Karpas-422 (cell line): ENCODE results near the gene RPGRIP1. TPM values are rescaled to one million over a fixed set of nuclear protein-coding genes. Genes with fewer than 3 reads are reported as not detected.
"Not testable (repeated sequence)": the region's sequence is repeated elsewhere in the genome, so short reads cannot be mapped to it uniquely, and the experiment has no call there.

Source experiments
- DNase-seq: peaks from one replicate; pipeline ENCODE4 v3.0.0-alpha.2; 2015
- H2AFZ ChIP-seq: fragments of 200-600 bp; sonication (generic); 2 replicates; pipeline ENCODE4 v1.6.1; 2014; ENCODE audit warnings: antibody characterized with exemption, low read length, mixed read lengths
- H3K27ac ChIP-seq: fragments of 200-600 bp; sonication (generic); 2 replicates; pipeline ENCODE4 v1.5.1; 2014; ENCODE audit warnings: mild to moderate bottlenecking, low read length, moderate library complexity
- H3K27me3 ChIP-seq: fragments of 200-600 bp; sonication (generic); 2 replicates; pipeline ENCODE4 v1.6.1; 2014; ENCODE audit warnings: low read length, mixed read lengths
- H3K36me3 ChIP-seq: fragments of 200-600 bp; sonication (generic); 2 replicates; pipeline ENCODE4 v1.6.1; 2014; ENCODE audit warnings: low read length, mixed read lengths; ENCODE audit not compliant: insufficient read depth
- H3K4me1 ChIP-seq: fragments of 200-600 bp; sonication (generic); 2 replicates; pipeline ENCODE4 v1.6.1; 2014; ENCODE audit warnings: mild to moderate bottlenecking, low read length, mixed read lengths
- H3K4me2 ChIP-seq: fragments of 200-600 bp; sonication (generic); 2 replicates; pipeline ENCODE4 v1.6.1; 2014; ENCODE audit warnings: low read length, low read depth, mild to moderate bottlenecking; ENCODE audit not compliant: poor library complexity, severe bottlenecking
- H3K4me3 ChIP-seq: fragments of 200-600 bp; sonication (generic); 2 replicates; pipeline ENCODE4 v1.5.1; 2014; ENCODE audit warnings: mild to moderate bottlenecking, antibody characterized with exemption, low read length, mixed read lengths
- H3K79me2 ChIP-seq: fragments of 200-600 bp; sonication (generic); 2 replicates; pipeline ENCODE4 v1.6.1; 2014; ENCODE audit warnings: mild to moderate bottlenecking, low read length, mixed read lengths
- H3K9ac ChIP-seq: fragments of 200-600 bp; sonication (generic); 2 replicates; pipeline ENCODE4 v1.6.0; 2014; ENCODE audit warnings: low read length
- H3K9me2 ChIP-seq: fragments of 200-600 bp; sonication (generic), shearing (Covaris generic); replicated peaks from 2 replicates; pipeline ENCODE4 v1.6.0; 2014; ENCODE audit warnings: mild to moderate bottlenecking, low read length, moderate library complexity; ENCODE audit not compliant: insufficient read depth
- H3K9me3 ChIP-seq: fragments of 300-700, 200-600 bp; sonication (generic); 2 replicates; pipeline ENCODE4 v1.6.1; 2014; ENCODE audit warnings: low read length, mixed read lengths
- H4K20me1 ChIP-seq: fragments of 200-600 bp; sonication (generic); 2 replicates; pipeline ENCODE4 v1.6.1; 2014; ENCODE audit warnings: mild to moderate bottlenecking, antibody characterized with exemption, low read length, low read depth; ENCODE audit not compliant: insufficient read depth
- total RNA-seq: library from RNA; depleted of rRNA; stranded (reverse); fragments of >200 nt; shearing (Covaris generic); gene quantifications from 2 replicates; pipeline ENCODE4 v1.2.3, GENCODE V29; 2014; ENCODE audit warnings: low replicate concordance

RPGRIP1 gene
- total RNA-seq, 1 experiment from 2014 or later, result not detected

- H3K9me2 ChIP-seq, H3K27ac ChIP-seq, H3K4me1 ChIP-seq, H3K9ac ChIP-seq, DNase-seq, H3K4me2 ChIP-seq, H2AFZ ChIP-seq, H3K27me3 ChIP-seq, H3K9me3 ChIP-seq, H3K4me3 ChIP-seq: not testable (repeated sequence)
- peaks cover 95% of the 10 kb centered on the region for H3K79me2 ChIP-seq
- H4K20me1 ChIP-seq, result peaks cover 88% of the 10 kb centered on the region
- H3K36me3 ChIP-seq, result peaks cover 84% of the 10 kb centered on the region
Measured at GRCh38 chr14:21256102-21256447, 23.8 kb upstream of the RPGRIP1 start.

DNA sequence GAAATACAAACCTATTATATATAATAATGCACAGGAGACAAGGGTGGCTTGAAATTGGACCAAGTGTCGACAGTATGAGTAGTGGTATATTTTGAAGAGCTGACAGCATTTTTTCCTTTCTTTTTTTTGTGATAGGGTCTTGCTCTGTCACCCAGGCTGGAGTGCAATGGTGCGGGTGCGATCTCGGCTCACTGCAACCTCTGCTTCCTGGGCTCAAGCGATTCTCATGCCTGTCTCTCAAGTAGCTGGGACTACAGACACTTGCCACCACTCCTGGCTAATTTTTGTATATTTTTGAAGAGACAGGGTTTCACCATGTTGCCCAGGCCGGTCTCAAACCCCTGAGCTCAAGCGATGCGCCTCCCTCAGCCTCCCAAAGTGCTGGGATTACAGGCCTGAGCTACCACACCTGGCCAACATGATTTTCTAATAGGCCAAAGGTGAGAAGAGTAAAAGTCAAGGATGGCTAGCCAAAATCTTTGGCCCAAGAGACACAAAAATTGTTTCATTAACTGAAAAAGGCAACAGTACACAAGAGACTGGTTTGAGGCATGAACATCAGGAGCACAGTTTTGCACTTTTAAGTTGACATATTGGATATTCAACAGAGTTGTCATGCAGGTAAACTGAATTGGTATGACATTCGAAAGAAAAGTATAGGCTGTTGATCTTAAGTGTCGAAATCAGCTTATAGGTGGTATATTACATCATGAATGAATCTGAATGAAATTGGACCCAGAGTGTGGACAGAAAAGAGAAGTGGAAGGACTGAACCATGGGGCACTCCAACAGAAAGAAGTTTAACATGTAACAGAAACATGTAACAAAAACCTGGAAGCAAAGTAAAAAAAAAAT is 23.1 kb upstream of the RPGRIP1 start:
- peaks cover 95% of the 10 kb centered on the region for H3K79me2 ChIP-seq
- H3K27me3 ChIP-seq, result no peaks in the 10 kb centered on the region
- H3K9ac ChIP-seq, result no peak overlapping the region
- peaks cover 83% of the 10 kb centered on the region for H3K36me3 ChIP-seq
- no peak for DNase-seq
- H3K4me2 ChIP-seq, result no peak overlapping the region
- no peaks in the 10 kb centered on the region for H3K9me3 ChIP-seq
- no peaks in the 10 kb centered on the region for H3K9me2 ChIP-seq
- H2AFZ ChIP-seq, result no peak overlapping the region
- H3K27ac ChIP-seq, result no peak overlapping the region
- H3K4me3 ChIP-seq, result no peak overlapping the region
- no peaks in the 10 kb centered on the region for H3K4me1 ChIP-seq
- H4K20me1 ChIP-seq, result peaks cover 87% of the 10 kb centered on the region

DNA sequence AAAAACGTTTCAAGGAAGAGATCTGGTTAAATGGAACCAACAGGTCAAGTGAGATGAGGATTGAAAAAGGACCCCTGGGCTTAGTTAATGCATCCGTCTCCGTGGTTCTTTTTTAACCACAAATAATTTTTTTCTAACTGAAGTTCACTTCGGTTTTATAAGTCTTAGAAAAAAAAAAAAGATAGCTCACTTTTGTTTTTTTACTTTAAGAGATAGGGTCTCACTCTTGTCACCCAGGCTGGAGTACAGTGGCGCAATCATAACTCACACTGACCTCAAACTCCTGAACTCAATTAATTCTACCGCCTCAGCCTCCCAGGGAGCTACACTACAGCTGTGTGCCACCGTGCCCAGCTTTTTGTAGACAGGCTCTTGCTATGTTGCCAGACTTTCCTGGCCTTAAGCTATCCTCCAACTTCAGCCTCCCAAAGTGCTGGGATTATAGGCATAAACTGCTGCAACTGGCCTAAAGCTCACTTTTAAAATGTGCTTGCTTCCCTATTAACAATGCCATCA is 22.4 kb upstream of the RPGRIP1 start:
- no peak overlapping the region for H3K4me2 ChIP-seq
- H3K27ac ChIP-seq, result no peak overlapping the region
- H3K4me1 ChIP-seq, result peaks cover 4% of the 10 kb centered on the region
- no peaks in the 10 kb centered on the region for H3K9me2 ChIP-seq
- no peak overlapping the region for H3K9ac ChIP-seq
- H3K9me3 ChIP-seq, result no peaks in the 10 kb centered on the region
- no peak overlapping the region for H3K4me3 ChIP-seq
- H3K36me3 ChIP-seq, result peaks cover 83% of the 10 kb centered on the region
- no peaks in the 10 kb centered on the region for H3K27me3 ChIP-seq
- no peak overlapping the region for H2AFZ ChIP-seq
- no peak for DNase-seq
- H3K79me2 ChIP-seq, result peaks cover 95% of the 10 kb centered on the region
- H4K20me1 ChIP-seq, result peaks cover 87% of the 10 kb centered on the region

DNA sequence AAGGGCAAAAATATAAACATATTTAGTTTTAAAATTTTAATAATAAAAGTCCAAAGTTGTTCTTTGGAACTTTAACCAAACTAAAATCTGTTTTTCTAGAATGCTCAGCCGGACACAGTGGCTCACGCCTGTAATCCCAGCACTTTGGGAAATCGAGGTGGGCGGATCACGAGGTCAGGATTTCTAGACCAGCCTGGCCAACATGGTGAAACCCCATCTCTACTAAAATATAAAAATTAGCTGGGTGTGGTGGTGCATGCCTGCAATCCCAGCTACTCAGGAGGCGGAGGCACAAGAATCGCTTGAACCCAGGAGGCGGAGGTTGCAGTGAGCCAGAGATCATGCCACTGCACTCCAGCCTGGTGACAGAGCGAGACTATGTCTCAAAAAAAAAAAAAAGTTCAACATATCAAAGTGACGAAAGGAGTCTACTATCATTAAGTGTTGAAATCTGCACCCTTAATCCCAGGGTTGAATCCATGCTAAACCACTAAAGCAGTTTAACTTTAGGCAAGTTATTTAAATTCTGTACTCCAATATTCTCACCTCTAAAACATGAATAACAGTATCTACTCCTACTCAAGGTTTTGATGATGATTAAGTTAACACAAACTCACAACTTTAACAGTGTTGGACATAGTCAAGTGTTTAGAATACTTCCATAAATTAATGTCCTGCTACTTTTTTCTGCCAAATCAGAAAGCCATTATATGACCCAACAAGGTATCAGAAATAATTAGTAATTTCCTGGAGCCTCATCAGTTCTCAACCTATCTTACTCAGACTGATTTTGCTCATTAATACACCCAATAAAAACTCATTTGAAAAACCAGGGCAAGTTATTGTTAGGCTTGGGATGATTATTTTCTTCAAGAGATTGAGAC is 21.6 kb upstream of the RPGRIP1 start:
- Histone ChIP-seq H3K27me3 (no peaks in the 10 kb centered on the region), H2AFZ (no peak overlapping the region), H3K4me3 (no peak overlapping the region), H3K9ac (no peak overlapping the region), H3K79me2 (peaks cover 95% of the 10 kb centered on the region), H3K9me3 (no peaks in the 10 kb centered on the region), H3K27ac (no peak overlapping the region), H3K36me3 (peaks cover 81% of the 10 kb centered on the region), H4K20me1 (peaks cover 90% of the 10 kb centered on the region), H3K4me1 (peaks cover 6% of the 10 kb centered on the region), H3K4me2 (no peak overlapping the region), H3K9me2 (no peaks in the 10 kb centered on the region)
- no peak for DNase-seq

GRCh38 chr14:21258889-21259787 is 20.7 kb upstream of the RPGRIP1 start:
- H3K27me3 ChIP-seq, result no peaks in the 10 kb centered on the region
- H3K9me3 ChIP-seq, result no peaks in the 10 kb centered on the region
- peaks cover 81% of the 10 kb centered on the region for H3K36me3 ChIP-seq
- DNase-seq, result no peak
- no peak overlapping the region for H3K4me3 ChIP-seq
- peaks cover 15% of the 10 kb centered on the region for H3K4me1 ChIP-seq
- H3K9me2 ChIP-seq, result no peaks in the 10 kb centered on the region
- H3K9ac ChIP-seq, result no peak overlapping the region
- no peak overlapping the region for H3K4me2 ChIP-seq
- peaks cover 95% of the 10 kb centered on the region for H3K79me2 ChIP-seq
- H3K27ac ChIP-seq, result no peak overlapping the region
- no peak overlapping the region for H2AFZ ChIP-seq
- H4K20me1 ChIP-seq, result peaks cover 90% of the 10 kb centered on the region

- H2AFZ ChIP-seq, result no peak overlapping the region
- no peak overlapping the region for H3K4me2 ChIP-seq
- no peak overlapping the region for H3K9ac ChIP-seq
- peaks cover 90% of the 10 kb centered on the region for H4K20me1 ChIP-seq
- H3K9me2 ChIP-seq, result no peaks in the 10 kb centered on the region
- H3K4me1 ChIP-seq, result peaks cover 42% of the 10 kb centered on the region
- H3K27me3 ChIP-seq, result no peaks in the 10 kb centered on the region
- H3K4me3 ChIP-seq, result no peak overlapping the region
- peaks cover 95% of the 10 kb centered on the region for H3K79me2 ChIP-seq
- peaks cover 81% of the 10 kb centered on the region for H3K36me3 ChIP-seq
- DNase-seq, result no peak
- no peaks in the 10 kb centered on the region for H3K9me3 ChIP-seq
- H3K27ac ChIP-seq, result no peak overlapping the region
Measured at GRCh38 chr14:21261824-21262223, 18.1 kb upstream of the RPGRIP1 start.

DNA sequence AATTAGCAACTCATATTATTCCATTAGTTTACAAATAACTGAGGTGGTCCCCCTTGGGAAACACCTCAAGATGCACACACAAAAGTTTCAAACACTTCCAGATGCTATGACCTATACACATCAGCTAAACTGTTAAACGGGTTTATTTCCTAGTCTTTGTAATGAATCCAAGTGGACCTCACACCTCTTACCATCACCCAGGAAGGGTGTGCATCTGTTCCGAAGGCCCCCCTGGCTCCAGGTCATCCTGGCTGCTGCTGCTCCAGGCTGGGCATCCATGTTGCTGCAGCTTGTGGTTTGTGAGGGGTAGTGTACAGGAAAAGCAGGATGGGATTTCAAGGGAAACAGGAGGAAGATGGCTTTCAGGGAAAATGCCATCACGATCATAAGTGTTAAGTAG is 17.5 kb upstream of the RPGRIP1 start:
- H3K36me3 ChIP-seq, result peaks cover 78% of the 10 kb centered on the region
- peaks cover 95% of the 10 kb centered on the region for H3K79me2 ChIP-seq
- H3K27me3 ChIP-seq, result no peaks in the 10 kb centered on the region
- no peaks in the 10 kb centered on the region for H3K9me3 ChIP-seq
- no peak overlapping the region for H2AFZ ChIP-seq
- no peak overlapping the region for H3K4me2 ChIP-seq
- no peak overlapping the region for H3K4me3 ChIP-seq
- no peak overlapping the region for H3K27ac ChIP-seq
- peaks cover 90% of the 10 kb centered on the region for H4K20me1 ChIP-seq
- peaks cover 47% of the 10 kb centered on the region for H3K4me1 ChIP-seq
- no peaks in the 10 kb centered on the region for H3K9me2 ChIP-seq
- no peak overlapping the region for H3K9ac ChIP-seq
- no peak for DNase-seq
